Endothelial cell of umbilical vein (primary cell): ENCODE data around the gene FAM151B. TPM values are rescaled to one million over a fixed set of nuclear protein-coding genes. Genes with fewer than 3 reads are reported as not detected.

Source experiments
- BruUV-seq: library from RNA; stranded (reverse); fragments of 400-500 nt; replicated peaks from 2 replicates; lab custom pipeline; 2021; lab: Mats Ljungman, UMichigan
- CTCF ChIA-PET: fragments of 300-600, 350-600 bp; sonication (Branson Sonifier 250); formaldehyde crosslinking; loops from one replicate; lab custom pipeline; 2021; ENCODE audit warnings: antibody characterized with exemption, inconsistent platforms; lab: Charles Lee
- POLR2A ChIA-PET: fragments of 300-600, 350-600 bp; sonication (Branson Sonifier 250); formaldehyde crosslinking; loops from one replicate; lab custom pipeline; 2021; ENCODE audit warnings: antibody characterized with exemption, inconsistent platforms; lab: Charles Lee
- DNase-seq: peaks from one replicate; pipeline ENCODE4 v3.0.0-alpha.2; 2011; ENCODE audit warnings: low read depth, low spot score
- FAIRE-seq: peaks from 2 replicates; lab custom pipeline; 2011; peaks lifted over from hg19 to GRCh38; lab: Jason Lieb, UNC
- H2AFZ ChIP-seq: 2 replicates; pipeline ENCODE4 v1.6.0; 2012; ENCODE audit warnings: low read depth, low read length, control low read depth, inconsistent platforms
- H3K27ac ChIP-seq: 2 replicates; pipeline ENCODE4 v1.5.1; 2011; ENCODE audit warnings: low read depth, mild to moderate bottlenecking, control low read depth, low read length, moderate library complexity; ENCODE audit not compliant: insufficient read depth
- H3K27me3 ChIP-seq, 2 experiments: 2 replicates each; pipeline versions ENCODE4 v1.6.0 to v1.6.1; 2011; ENCODE audit warnings: low read length in 2 of 2, mixed read lengths in 1 of 2; ENCODE audit not compliant: control insufficient read depth in 2 of 2, insufficient read depth in 2 of 2
- H3K36me3 ChIP-seq, 2 experiments: 2 replicates in 1 of 2; 3 replicates in 1 of 2; pipeline ENCODE4 v1.5.1; 2011; ENCODE audit warnings: low read length in 2 of 2, mild to moderate bottlenecking in 1 of 2, moderate library complexity in 1 of 2; ENCODE audit not compliant: control insufficient read depth in 2 of 2, insufficient read depth in 2 of 2; ENCODE audit errors: extremely low read depth in 1 of 2
- H3K4me1 ChIP-seq: 3 replicates; pipeline ENCODE4 v1.5.1; 2011; ENCODE audit warnings: mild to moderate bottlenecking, low read length; ENCODE audit not compliant: control insufficient read depth, insufficient read depth; ENCODE audit errors: extremely low read depth
- H3K4me2 ChIP-seq: 2 replicates; pipeline ENCODE4 v1.6.1; 2011; ENCODE audit warnings: low read length, control low read depth, mixed read lengths; ENCODE audit not compliant: insufficient read depth
- H3K4me3 ChIP-seq, 3 experiments: fragments of 200-600 bp in 1 of 3; sonication (generic), shearing (Covaris generic) in 1 of 3; replicated peaks in 1 of 3; 2 replicates each; pipeline ENCODE4 v1.5.1; 2011 to 2016; ENCODE audit warnings: control low read depth in 3 of 3, low read length in 3 of 3, mild to moderate bottlenecking in 2 of 3, inconsistent platforms in 1 of 3, low read depth in 1 of 3, moderate library complexity in 1 of 3; ENCODE audit not compliant: insufficient read depth in 1 of 3
- H3K79me2 ChIP-seq: 2 replicates; pipeline ENCODE4 v1.6.0; 2012; ENCODE audit warnings: low read length, inconsistent platforms; ENCODE audit not compliant: control insufficient read depth, insufficient read depth
- H3K9ac ChIP-seq: replicated peaks from 2 replicates; pipeline ENCODE3; 2011; ENCODE audit warnings: low read length, control low read depth; ENCODE audit not compliant: insufficient read depth; ENCODE audit errors: extremely low read depth
- H3K9me1 ChIP-seq: replicated peaks from 3 replicates; pipeline ENCODE4 v1.6.0; 2011; ENCODE audit warnings: mild to moderate bottlenecking, low read length; ENCODE audit not compliant: control insufficient read depth, insufficient read depth; ENCODE audit errors: extremely low read depth
- H3K9me3 ChIP-seq: replicated peaks from 2 replicates; pipeline ENCODE4 v1.5.1; 2012; ENCODE audit warnings: low read length, inconsistent platforms; ENCODE audit not compliant: control insufficient read depth, insufficient read depth
- H4K20me1 ChIP-seq: replicated peaks from 2 replicates; pipeline ENCODE3; 2011; ENCODE audit warnings: mild to moderate bottlenecking, low read length; ENCODE audit not compliant: control insufficient read depth, insufficient read depth; ENCODE audit errors: extremely low read depth
- EZH2 ChIP-seq: IDR thresholded peaks from 2 replicates; pipeline ENCODE4 v1.6.1; 2012; ENCODE audit warnings: borderline replicate concordance, low read depth, mild to moderate bottlenecking, moderate library complexity, low read length, inconsistent platforms; ENCODE audit not compliant: severe bottlenecking
- FOS ChIP-seq: IDR thresholded peaks from 2 replicates; pipeline ENCODE4 v1.6.1; 2011; ENCODE audit warnings: mild to moderate bottlenecking, low read length, moderate library complexity, borderline replicate concordance; ENCODE audit not compliant: insufficient read depth
- GATA2 ChIP-seq: IDR thresholded peaks from 2 replicates; pipeline ENCODE4 v1.7.0; 2011; ENCODE audit warnings: low read depth, mild to moderate bottlenecking, moderate library complexity, mixed read lengths, low read length; ENCODE audit not compliant: insufficient read length, insufficient read depth
- JUN ChIP-seq: IDR thresholded peaks from 2 replicates; pipeline ENCODE4 v1.6.1; 2011; ENCODE audit warnings: borderline replicate concordance, low read depth; ENCODE audit not compliant: insufficient read length, insufficient read depth
- MYC ChIP-seq: IDR thresholded peaks from one replicate; pipeline ENCODE4 v1.6.1; 2011; ENCODE audit warnings: mild to moderate bottlenecking, low read depth, low read length
- POLR2A ChIP-seq: IDR thresholded peaks from 2 replicates; pipeline ENCODE4 v1.6.1; 2012; ENCODE audit warnings: low read depth, mild to moderate bottlenecking, control low read depth, low read length
- POLR2AphosphoS5 ChIP-seq: IDR thresholded peaks from 2 replicates; pipeline ENCODE4 v1.6.1; 2012; ENCODE audit warnings: low read depth, mild to moderate bottlenecking, control low read depth, low read length, moderate library complexity; ENCODE audit not compliant: insufficient read depth
- dilution Hi-C: fragments of 300-500 bp; cut with MboI; formaldehyde crosslinking; loops from one replicate; pipeline ENCODE4 v1.15.0; 2019; ENCODE audit warnings: low sequenced_read_pairs; ENCODE audit not compliant: extremely low pct_ligation_motif_present
- intact Hi-C: fragments of 100-400 bp; cut with micrococcal nuclease; formaldehyde crosslinking; loops from one replicate; pipeline ENCODE4 v1.10.0; 2022
- polyA plus RNA-seq, 4 experiments: library from polyadenylated mRNA; depleted of rRNA in 3 of 4; stranded (reverse) in 3 of 4; unstranded in 1 of 4; fragments of >200 nt; gene quantifications; 2 replicates each; pipeline versions ENCODE4 v1.2.1 to v1.2.3, GENCODE V29; 2011 to 2012; ENCODE audit warnings: missing spikeins in 1 of 4
- total RNA-seq: library from RNA; stranded (reverse); gene quantifications from 2 replicates; pipeline ENCODE4 v1.2.3, GENCODE V29; 2021
- TF ChIP-seq, protein P1 (sequence below), 2 donors: IDR thresholded peaks; 1 replicate in 1 of 2; 2 replicates in 1 of 2; pipeline ENCODE4 v1.5.1; 2011; ENCODE audit warnings: low read length in 2 of 2, mild to moderate bottlenecking in 2 of 2, moderate library complexity in 2 of 2, control low read depth in 1 of 2, inconsistent platforms in 1 of 2, low read depth in 1 of 2; ENCODE audit not compliant: insufficient read depth in 1 of 2; ENCODE audit errors: extremely low read depth in 1 of 2
- TF ChIP-seq, protein P2 (sequence below): IDR thresholded peaks from 2 replicates; pipeline ENCODE4 v1.6.1; 2011; ENCODE audit not compliant: insufficient read depth, insufficient read length

The FAM151B gene
- total and polyA plus RNA-seq, 2 donors (not counting 3 experiments of a cell fraction or from before 2014, with no cell fraction given) = 0.91 to 2.6 TPM

DNA sequence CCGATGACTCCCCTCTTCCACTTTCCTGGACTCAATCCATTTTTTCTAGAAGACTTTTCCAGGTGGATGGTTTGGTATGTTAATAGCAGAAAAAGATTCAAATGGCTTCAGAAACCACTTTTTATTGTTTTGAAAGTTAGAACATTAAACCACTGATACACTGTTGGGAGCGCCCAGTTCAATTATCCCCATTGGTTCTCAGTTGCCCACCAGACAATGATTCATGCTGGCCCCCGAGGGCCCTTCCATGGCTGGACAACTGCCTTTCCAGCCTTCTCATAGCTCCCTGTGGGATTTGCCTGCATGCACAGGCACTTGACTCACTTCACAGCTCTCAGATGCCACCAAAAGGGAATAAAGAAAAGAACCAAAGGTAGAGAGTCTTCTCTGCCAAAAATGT is 103.5 kb downstream of the FAM151B start:
- no peak overlapping the region for H3K9ac ChIP-seq
- no peak overlapping the region for H2AFZ ChIP-seq
- no peak overlapping the region for H3K4me2 ChIP-seq
- CTCF ChIA-PET = no interaction called here
- TF ChIP-seq, protein P1, sequence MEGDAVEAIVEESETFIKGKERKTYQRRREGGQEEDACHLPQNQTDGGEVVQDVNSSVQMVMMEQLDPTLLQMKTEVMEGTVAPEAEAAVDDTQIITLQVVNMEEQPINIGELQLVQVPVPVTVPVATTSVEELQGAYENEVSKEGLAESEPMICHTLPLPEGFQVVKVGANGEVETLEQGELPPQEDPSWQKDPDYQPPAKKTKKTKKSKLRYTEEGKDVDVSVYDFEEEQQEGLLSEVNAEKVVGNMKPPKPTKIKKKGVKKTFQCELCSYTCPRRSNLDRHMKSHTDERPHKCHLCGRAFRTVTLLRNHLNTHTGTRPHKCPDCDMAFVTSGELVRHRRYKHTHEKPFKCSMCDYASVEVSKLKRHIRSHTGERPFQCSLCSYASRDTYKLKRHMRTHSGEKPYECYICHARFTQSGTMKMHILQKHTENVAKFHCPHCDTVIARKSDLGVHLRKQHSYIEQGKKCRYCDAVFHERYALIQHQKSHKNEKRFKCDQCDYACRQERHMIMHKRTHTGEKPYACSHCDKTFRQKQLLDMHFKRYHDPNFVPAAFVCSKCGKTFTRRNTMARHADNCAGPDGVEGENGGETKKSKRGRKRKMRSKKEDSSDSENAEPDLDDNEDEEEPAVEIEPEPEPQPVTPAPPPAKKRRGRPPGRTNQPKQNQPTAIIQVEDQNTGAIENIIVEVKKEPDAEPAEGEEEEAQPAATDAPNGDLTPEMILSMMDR (IDR thresholded peaks at IDR 0.05; ENCODE audit: extremely low read depth in 1 of 2, insufficient read depth in 1 of 2, low read depth in 1 of 2, low read length in 2 of 2) = no peak
- TF ChIP-seq, protein P2, sequence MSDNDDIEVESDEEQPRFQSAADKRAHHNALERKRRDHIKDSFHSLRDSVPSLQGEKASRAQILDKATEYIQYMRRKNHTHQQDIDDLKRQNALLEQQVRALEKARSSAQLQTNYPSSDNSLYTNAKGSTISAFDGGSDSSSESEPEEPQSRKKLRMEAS = no peak
- no peak for TF ChIP-seq GATA2
- no peak for TF ChIP-seq JUN
- DNase-seq (no peak), FAIRE-seq (no peak)
- POLR2A ChIA-PET = no interaction called here
- H3K4me3 ChIP-seq = no peak overlapping the region
- H3K27ac ChIP-seq = no peak overlapping the region
- H3K9me1 ChIP-seq = no peaks in the 10 kb centered on the region
- intact Hi-C loops = no loop called here
- H3K36me3 ChIP-seq = no peaks in the 10 kb centered on the region
- no TSS peak for BruUV-seq
- H3K27me3 ChIP-seq = peaks cover 2 to 4% of the 10 kb centered on the region in 2 experiments
- dilution Hi-C loops = no loop called here
- H3K79me2 ChIP-seq = no peaks in the 10 kb centered on the region
- no peaks in the 10 kb centered on the region for H4K20me1 ChIP-seq
- no peaks in the 10 kb centered on the region for H3K9me3 ChIP-seq
- H3K4me1 ChIP-seq = no peaks in the 10 kb centered on the region

DNA sequence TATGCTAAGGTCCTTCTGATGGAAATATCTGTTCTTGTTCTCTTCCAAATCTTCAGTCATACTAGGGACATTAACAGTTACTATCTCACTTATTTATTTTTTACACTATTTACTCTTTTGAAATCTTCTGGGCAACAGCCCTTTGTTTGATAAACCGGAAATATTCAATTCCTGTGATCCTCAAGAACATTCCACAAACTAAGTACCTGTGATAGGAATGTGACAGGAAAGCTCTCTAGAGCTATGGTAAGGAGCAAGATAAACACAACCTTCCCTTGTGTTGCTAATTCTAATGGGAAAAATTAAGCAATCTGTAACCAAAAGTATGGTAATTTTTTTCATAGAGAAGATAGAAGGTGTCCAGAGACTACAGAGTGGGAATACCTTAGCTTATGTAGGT is 104.2 kb downstream of the FAM151B start:
- POLR2A ChIA-PET = no interaction called here
- CTCF ChIA-PET = no interaction called here

More for the DNA sequence above, 104.2 kb downstream of the FAM151B start:
- no peaks in the 10 kb centered on the region for H3K79me2 ChIP-seq
- H2AFZ ChIP-seq = no peak overlapping the region
- H3K27me3 ChIP-seq = peaks cover 2 to 4% of the 10 kb centered on the region in 2 experiments
- no peak overlapping the region for H3K4me3 ChIP-seq
- DNase-seq (no peak), FAIRE-seq (no peak)
- TF ChIP-seq EZH2 = no peak
- TF ChIP-seq POLR2AphosphoS5 = no peak
- TF ChIP-seq, protein P1 (IDR thresholded peaks at IDR 0.05; ENCODE audit: extremely low read depth in 1 of 2, insufficient read depth in 1 of 2, low read depth in 1 of 2, low read length in 2 of 2) = no peak
- TF ChIP-seq JUN = no peak
- TF ChIP-seq POLR2A = no peak
- no peak for TF ChIP-seq MYC
- no peak for TF ChIP-seq GATA2
- TF ChIP-seq, protein P2 = no peak
- no peak for TF ChIP-seq FOS
- H3K9me1 ChIP-seq = no peaks in the 10 kb centered on the region
- dilution Hi-C loops (no loop called here), intact Hi-C loops (no loop called here)
- H3K4me1 ChIP-seq = no peaks in the 10 kb centered on the region
- H3K27ac ChIP-seq = no peak overlapping the region
- H3K9ac ChIP-seq = no peak overlapping the region
- H3K36me3 ChIP-seq = no peaks in the 10 kb centered on the region
- BruUV-seq = no TSS peak
- H3K4me2 ChIP-seq = no peak overlapping the region
- no peaks in the 10 kb centered on the region for H4K20me1 ChIP-seq
- no peaks in the 10 kb centered on the region for H3K9me3 ChIP-seq
